HEK293 (cell line): ENCODE results near the gene ABHD14A.
"Not testable (repeated sequence)": the region's sequence is repeated elsewhere in the genome, so short reads cannot be mapped to it uniquely, and the experiment has no call there.

Experiments used
- CTCF ChIA-PET: fragments of 350-600 bp; formaldehyde crosslinking; extraction: SDS; loops from one replicate; lab custom pipeline; 2021; ENCODE audit warnings: antibody characterized with exemption; lab: Yijun Ruan, JAX
- POLR2A ChIA-PET: fragments of 300-600 bp; formaldehyde crosslinking; extraction: SDS; loops from one replicate; lab custom pipeline; 2020; ENCODE audit warnings: antibody characterized with exemption, inconsistent platforms; lab: Yijun Ruan, JAX
- H3K27ac ChIP-seq: fragments of 200-500 bp; sonication (Bioruptor generic); 2 replicates; pipeline ENCODE4 v1.5.1; 2014; ENCODE audit warnings: low read depth, low read length, control low read depth, inconsistent platforms; ENCODE audit errors: extremely low read depth
- H3K36me3 ChIP-seq, 2 experiments: fragments of 200-500 bp in 1 of 2; sonication (Bioruptor generic) in 1 of 2; 1 replicate in 1 of 2; 2 replicates in 1 of 2; pipeline ENCODE4 v1.5.1; 2014 to 2017; ENCODE audit warnings: inconsistent platforms in 2 of 2, low read length in 2 of 2; ENCODE audit not compliant: control insufficient read depth in 2 of 2, insufficient read depth in 1 of 2
- H3K4me1 ChIP-seq: fragments of 200-500 bp; sonication (Bioruptor generic); 2 replicates; pipeline ENCODE4 v1.5.1; 2014; ENCODE audit warnings: mild to moderate bottlenecking, low read length, inconsistent platforms; ENCODE audit not compliant: control insufficient read depth, insufficient read depth
- H3K4me3 ChIP-seq: 2 replicates; pipeline ENCODE4 v1.5.1; 2011; ENCODE audit warnings: low read depth, mild to moderate bottlenecking, control low read depth, low read length, moderate library complexity
- H3K9me3 ChIP-seq: fragments of 200-500 bp; sonication (Bioruptor generic); 2 replicates; pipeline ENCODE4 v1.5.1; 2014; ENCODE audit warnings: low read depth, low read length, inconsistent platforms; ENCODE audit not compliant: control insufficient read depth, insufficient read depth
- ELK4 ChIP-seq: IDR thresholded peaks from 2 replicates; pipeline ENCODE4 v1.6.1; 2011; ENCODE audit warnings: mild to moderate bottlenecking, low read depth, low read length, borderline replicate concordance
- KLF7 ChIP-seq: fragments of 450-650 bp; formaldehyde crosslinking; IDR thresholded peaks from 2 replicates; pipeline ENCODE4 v1.5.1; 2016; ENCODE audit warnings: missing biosample characterization, missing genetic modification characterization, borderline replicate concordance
- MYNN ChIP-seq: fragments of 450-650 bp; formaldehyde crosslinking; IDR thresholded peaks from 2 replicates; pipeline ENCODE4 v1.5.1; 2016; ENCODE audit warnings: missing biosample characterization, missing genetic modification characterization, borderline replicate concordance
- PATZ1 ChIP-seq: fragments of 450-650 bp; formaldehyde crosslinking; IDR thresholded peaks from 2 replicates; pipeline ENCODE4 v1.5.1; 2016; ENCODE audit warnings: missing biosample characterization, missing genetic modification characterization
- SP3 ChIP-seq: fragments of 450-650 bp; formaldehyde crosslinking; IDR thresholded peaks from 2 replicates; pipeline ENCODE4 v1.5.1; 2016; ENCODE audit warnings: missing biosample characterization, missing genetic modification characterization
- ZFHX2 ChIP-seq: fragments of 450-650 bp; formaldehyde crosslinking; conservative IDR thresholded peaks from 2 replicates; pipeline ENCODE4 v1.5.1; 2016; ENCODE audit warnings: missing biosample characterization, missing genetic modification characterization
- ZNF155 ChIP-seq: fragments of 450-650 bp; formaldehyde crosslinking; IDR thresholded peaks from 2 replicates; pipeline ENCODE4 v1.5.1; 2016; ENCODE audit warnings: missing biosample characterization, missing genetic modification characterization
- ZNF341 ChIP-seq: fragments of 450-650 bp; formaldehyde crosslinking; IDR thresholded peaks from 2 replicates; pipeline ENCODE4; 2016; ENCODE audit warnings: low read depth, missing biosample characterization, missing genetic modification characterization
- ZNF366 ChIP-seq: fragments of 450-650 bp; formaldehyde crosslinking; conservative IDR thresholded peaks from 2 replicates; pipeline ENCODE4 v1.5.1; 2016; ENCODE audit warnings: missing biosample characterization, missing genetic modification characterization
- ZNF473 ChIP-seq: fragments of 450-650 bp; formaldehyde crosslinking; IDR thresholded peaks from 2 replicates; pipeline ENCODE4 v1.5.1; 2017; ENCODE audit warnings: missing biosample characterization, missing genetic modification characterization
- ZNF548 ChIP-seq: fragments of 450-650 bp; formaldehyde crosslinking; IDR thresholded peaks from 2 replicates; pipeline ENCODE4 v1.5.1; 2016; ENCODE audit warnings: missing biosample characterization, missing genetic modification characterization
- ZNF596 ChIP-seq: fragments of 450-650 bp; IDR thresholded peaks from 2 replicates; pipeline ENCODE4 v1.5.0; 2018; ENCODE audit warnings: missing biosample characterization, mild to moderate bottlenecking, missing genetic modification characterization, moderate library complexity
- ZNF600 ChIP-seq: fragments of 450-650 bp; formaldehyde crosslinking; IDR thresholded peaks from 2 replicates; pipeline ENCODE4 v1.5.1; 2016; ENCODE audit warnings: missing biosample characterization, missing genetic modification characterization
- ZNF629 ChIP-seq: fragments of 450-650 bp; formaldehyde crosslinking; IDR thresholded peaks from 2 replicates; pipeline ENCODE4 v1.5.1; 2017; ENCODE audit warnings: missing biosample characterization, missing genetic modification characterization
- ZSCAN18 ChIP-seq: fragments of 450-650 bp; formaldehyde crosslinking; IDR thresholded peaks from 2 replicates; pipeline ENCODE4 v1.5.1; 2016; ENCODE audit warnings: missing biosample characterization, missing genetic modification characterization

Gene ABHD14A

GRCh38 chr3:51988286-51989146 is 13.7 kb downstream of the ABHD14A start (continued):
- TF ChIP-seq ZNF596 (tag by site-specific recombination) (no peak), ZNF600 (peak; percentile 48; the same call in 1 of the 2 replicates), ZFHX2 (tag by site-specific recombination) (peak; percentile 40; the same call in 1 of the 2 replicates), ZNF341 (tag by site-specific recombination) (peak; percentile 61), PATZ1 (tag by site-specific recombination) (peak; percentile 34; the same call in 1 of the 2 replicates), ELK4 (no peak)

GRCh38 chr3:51990501-51990971 is 15.7 kb downstream of the ABHD14A start:
- H3K36me3 ChIP-seq: peaks cover 0 to 43% of the 10 kb centered on the region in 2 experiments; a peak in 2 of 3 replicates
- H3K4me1 ChIP-seq, H3K27ac ChIP-seq, CTCF ChIA-PET, H3K9me3 ChIP-seq, H3K4me3 ChIP-seq: not testable (repeated sequence)
- POLR2A ChIA-PET: interaction anchor here (0.7 to 2.8 kb wide), 6 partner anchors 8 to 164 kb away, joined by 3 to 43 read pairs (median 3); partner anchors contain the start of genes ACY1, PARP3, POC1A and RRP9

- peaks cover 0 to 43% of the 10 kb centered on the region in 2 experiments; a peak in 2 of 3 replicates for H3K36me3 ChIP-seq
These were observed 17.3 kb downstream of the ABHD14A start for GRCh38 chr3:51992017-51992682.

GRCh38 chr3:51993657-51994056 is 18.8 kb downstream of the ABHD14A start:
- not testable (repeated sequence) for H3K27ac ChIP-seq, H3K9me3 ChIP-seq, H3K4me3 ChIP-seq, H3K4me1 ChIP-seq
- POLR2A ChIA-PET: interaction anchor here (0.7 to 2.3 kb wide), 3 partner anchors 51 to 120 kb away, joined by 3 to 9 read pairs (median 3); partner anchors contain the start of genes PARP3 and RRP9
- CTCF ChIA-PET: interaction anchor here (1.4 kb wide), 1 partner anchor 7 kb away, joined by 5 read pairs; no protein-coding TSS in a partner anchor
- H3K36me3 ChIP-seq: peaks cover 0 to 43% of the 10 kb centered on the region in 2 experiments; a peak in 2 of 3 replicates

More at GRCh38 chr3:51992017-51992682, 17.3 kb downstream of the ABHD14A start:
- H3K4me1 ChIP-seq: no peaks in the 10 kb centered on the region
- TF ChIP-seq SP3 (tag by site-specific recombination): no peak
- TF ChIP-seq KLF7 (tag by site-specific recombination): no peak
- no peak for TF ChIP-seq ZNF155 (tag by site-specific recombination)
- no peak for TF ChIP-seq ZSCAN18 (tag by site-specific recombination)
- TF ChIP-seq ZNF473 (tag by site-specific recombination): no peak
- no peak for TF ChIP-seq ZNF366 (tag by site-specific recombination)
- no peak for TF ChIP-seq ZNF548 (tag by site-specific recombination)
- no peak for TF ChIP-seq ZNF600
- no peak for TF ChIP-seq MYNN (tag by site-specific recombination)
- no peak for TF ChIP-seq ZNF629 (tag by site-specific recombination)
- ChIA-PET CTCF (interaction anchor here (0.8 to 2.0 kb wide), 4 partner anchors 9 to 148 kb away, joined by 3 to 7 read pairs (median 4); partner anchors contain the start of genes PARP3 and RRP9), POLR2A (interaction anchor here (0.9 to 2.8 kb wide), 8 partner anchors 9 to 162 kb away, joined by 3 to 43 read pairs (median 5); partner anchors contain the start of genes ABHD14B, ACY1, GPR62 and PARP3)
- no peak overlapping the region for H3K4me3 ChIP-seq
- H3K27ac ChIP-seq: no peak overlapping the region
- no peaks in the 10 kb centered on the region for H3K9me3 ChIP-seq
